Calu3 (cell line): ENCODE measurements around the gene CIBAR2. TPM values are rescaled to one million over a fixed set of nuclear protein-coding genes. Genes with fewer than 3 reads are reported as not detected.

Experiments used
- BruUV-seq: library from RNA; stranded (reverse); fragments of 400-500 nt; replicated peaks from 2 replicates; lab custom pipeline; 2021; lab: Mats Ljungman, UMichigan
- CTCF ChIA-PET: fragments of 300-600 bp; sonication (Branson Sonifier 250); formaldehyde crosslinking; loops from one replicate; lab custom pipeline; 2022; ENCODE audit warnings: antibody characterized with exemption; lab: Charles Lee
- DNase-seq: peaks from one replicate; pipeline ENCODE4 v3.0.0; 2022
- H3K27ac Mint-ChIP-seq: one replicate; pipeline ENCODE4 v1.8.0; 2022; ENCODE audit warnings: mixed read lengths; ENCODE audit not compliant: unreplicated experiment
- H3K27me3 Mint-ChIP-seq: one replicate; pipeline ENCODE4 v1.8.0; 2022; ENCODE audit warnings: mixed read lengths; ENCODE audit not compliant: unreplicated experiment
- H3K36me3 Mint-ChIP-seq: one replicate; pipeline ENCODE4 v1.8.0; 2022; ENCODE audit warnings: mild to moderate bottlenecking, moderate library complexity, mixed read lengths; ENCODE audit not compliant: insufficient read depth, unreplicated experiment
- H3K4me1 Mint-ChIP-seq: one replicate; pipeline ENCODE4 v1.8.0; 2022; ENCODE audit warnings: mild to moderate bottlenecking, low read depth, mixed read lengths; ENCODE audit not compliant: unreplicated experiment
- H3K4me3 Mint-ChIP-seq: one replicate; pipeline ENCODE4 v1.8.0; 2022; ENCODE audit warnings: mild to moderate bottlenecking, low read depth, moderate library complexity, mixed read lengths; ENCODE audit not compliant: unreplicated experiment
- H3K9me3 Mint-ChIP-seq: one replicate; pipeline ENCODE4 v1.8.0; 2022; ENCODE audit warnings: low read depth, mixed read lengths; ENCODE audit not compliant: unreplicated experiment
- intact Hi-C: fragments of 100-400 bp; cut with micrococcal nuclease; formaldehyde crosslinking; loops from one replicate; pipeline ENCODE4 v1.10.0; 2022; ENCODE audit not compliant: unreplicated experiment
- total RNA-seq: library from RNA; stranded (reverse); gene quantifications from 2 replicates; pipeline ENCODE4 v1.2.3, GENCODE V29; 2022
- TF ChIP-seq, protein P1 (sequence below): fragments of 200-600 bp; IDR thresholded peaks from one replicate; pipeline ENCODE4 v1.8.0; 2022; ENCODE audit warnings: antibody characterized with exemption; ENCODE audit not compliant: unreplicated experiment

The CIBAR2 gene
- total RNA-seq, 1 experiment from 2014 or later = not detected

- CTCF ChIA-PET = no interaction called here
These were observed 15.4 kb downstream of the CIBAR2 start for GRCh38 chr16:85096921-85097320.

GRCh38 chr16:85094812-85095211 is 17.5 kb downstream of the CIBAR2 start:
- BruUV-seq = no TSS peak
- no peak for DNase-seq
- CTCF ChIA-PET = no interaction called here

More at GRCh38 chr16:85096921-85097320, 15.4 kb downstream of the CIBAR2 start:
- H3K4me1 Mint-ChIP-seq = peaks cover 8% of the 10 kb centered on the region
- H3K9me3 Mint-ChIP-seq = no peaks in the 10 kb centered on the region
- BruUV-seq = no TSS peak
- H3K27ac Mint-ChIP-seq = no peak overlapping the region
- TF ChIP-seq, protein P1, sequence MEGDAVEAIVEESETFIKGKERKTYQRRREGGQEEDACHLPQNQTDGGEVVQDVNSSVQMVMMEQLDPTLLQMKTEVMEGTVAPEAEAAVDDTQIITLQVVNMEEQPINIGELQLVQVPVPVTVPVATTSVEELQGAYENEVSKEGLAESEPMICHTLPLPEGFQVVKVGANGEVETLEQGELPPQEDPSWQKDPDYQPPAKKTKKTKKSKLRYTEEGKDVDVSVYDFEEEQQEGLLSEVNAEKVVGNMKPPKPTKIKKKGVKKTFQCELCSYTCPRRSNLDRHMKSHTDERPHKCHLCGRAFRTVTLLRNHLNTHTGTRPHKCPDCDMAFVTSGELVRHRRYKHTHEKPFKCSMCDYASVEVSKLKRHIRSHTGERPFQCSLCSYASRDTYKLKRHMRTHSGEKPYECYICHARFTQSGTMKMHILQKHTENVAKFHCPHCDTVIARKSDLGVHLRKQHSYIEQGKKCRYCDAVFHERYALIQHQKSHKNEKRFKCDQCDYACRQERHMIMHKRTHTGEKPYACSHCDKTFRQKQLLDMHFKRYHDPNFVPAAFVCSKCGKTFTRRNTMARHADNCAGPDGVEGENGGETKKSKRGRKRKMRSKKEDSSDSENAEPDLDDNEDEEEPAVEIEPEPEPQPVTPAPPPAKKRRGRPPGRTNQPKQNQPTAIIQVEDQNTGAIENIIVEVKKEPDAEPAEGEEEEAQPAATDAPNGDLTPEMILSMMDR = no peak
- H3K27me3 Mint-ChIP-seq = peaks cover 99% of the 10 kb centered on the region
- no peak for DNase-seq
- H3K4me3 Mint-ChIP-seq = no peak overlapping the region
- intact Hi-C loops = no loop called here
- no peaks in the 10 kb centered on the region for H3K36me3 Mint-ChIP-seq

GRCh38 chr16:85094176-85094805 is 18.0 kb downstream of the CIBAR2 start:
- TF ChIP-seq, protein P1 = no peak
- intact Hi-C loops = no loop called here
- CTCF ChIA-PET = no interaction called here
- H3K36me3 Mint-ChIP-seq = no peaks in the 10 kb centered on the region
- H3K4me3 Mint-ChIP-seq = no peak overlapping the region
- no peaks in the 10 kb centered on the region for H3K9me3 Mint-ChIP-seq
- peaks cover 72% of the 10 kb centered on the region for H3K27me3 Mint-ChIP-seq
- no TSS peak for BruUV-seq
- DNase-seq = no peak
- no peak overlapping the region for H3K27ac Mint-ChIP-seq
- peaks cover 8% of the 10 kb centered on the region for H3K4me1 Mint-ChIP-seq

More at GRCh38 chr16:85094812-85095211, 17.5 kb downstream of the CIBAR2 start:
- Mint-ChIP-seq H3K9me3 (no peaks in the 10 kb centered on the region), H3K27ac (no peak overlapping the region), H3K36me3 (no peaks in the 10 kb centered on the region), H3K4me1 (peaks cover 8% of the 10 kb centered on the region), H3K4me3 (no peak overlapping the region), H3K27me3 (peaks cover 77% of the 10 kb centered on the region)
- intact Hi-C loops = no loop called here
- TF ChIP-seq, protein P1 = no peak

DNA sequence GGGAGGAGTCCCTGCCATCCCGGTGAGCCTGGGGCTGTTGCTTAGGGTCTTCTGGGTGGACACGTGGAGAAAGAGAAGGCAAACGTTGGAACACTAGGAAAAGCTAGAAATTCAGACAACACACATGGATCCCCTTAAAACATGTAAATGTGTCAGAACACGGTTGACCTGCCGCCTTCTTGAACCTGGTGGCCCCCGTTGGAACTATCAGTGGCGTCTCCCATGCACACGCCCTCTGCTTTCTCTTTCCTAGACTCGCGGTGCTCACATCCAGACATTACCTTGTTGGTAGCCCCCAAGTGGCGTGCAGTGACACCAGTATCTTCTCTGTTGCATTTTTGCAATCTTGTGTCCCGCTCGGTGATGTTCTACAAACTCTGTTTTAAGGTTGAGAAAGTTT is 18.6 kb downstream of the CIBAR2 start:
- TF ChIP-seq, protein P1 = no peak
- H3K9me3 Mint-ChIP-seq = no peaks in the 10 kb centered on the region
- CTCF ChIA-PET = no interaction called here
- intact Hi-C loops = no loop called here
- H3K27me3 Mint-ChIP-seq = peaks cover 66% of the 10 kb centered on the region
- H3K36me3 Mint-ChIP-seq = no peaks in the 10 kb centered on the region
- no peak overlapping the region for H3K4me3 Mint-ChIP-seq
- no peak for DNase-seq
- no peak overlapping the region for H3K27ac Mint-ChIP-seq
- BruUV-seq = TSS peak; percentile 19
- H3K4me1 Mint-ChIP-seq = peaks cover 8% of the 10 kb centered on the region
